GM12873 (cell line): ENCODE measurements around the gene RNF144B.

Experiments
- CTCF ChIP-seq: IDR thresholded peaks from 2 replicates; pipeline ENCODE4 v1.5.1; 2012; ENCODE audit warnings: low read depth, mild to moderate bottlenecking, moderate library complexity, low read length, control low read depth; ENCODE audit not compliant: insufficient read depth; ENCODE audit errors: missing control alignments

The RNF144B gene

GRCh38 chr6:18492972-18493371, 105.8 kb downstream of the RNF144B start:
- TF ChIP-seq CTCF: no peak

GRCh38 chr6:18493382-18493891, 106.3 kb downstream of the RNF144B start:
- no peak for TF ChIP-seq CTCF

- TF ChIP-seq CTCF: no peak
Measured at GRCh38 chr6:18493925-18494324, 106.8 kb downstream of the RNF144B start.

- TF ChIP-seq CTCF: no peak
Measured at GRCh38 chr6:18495236-18495635, 108.1 kb downstream of the RNF144B start.

GRCh38 chr6:18496462-18496861, 109.3 kb downstream of the RNF144B start:
- no peak for TF ChIP-seq CTCF

- TF ChIP-seq CTCF: no peak
Measured at GRCh38 chr6:18497006-18497405, 109.9 kb downstream of the RNF144B start.

- no peak for TF ChIP-seq CTCF
Measured at GRCh38 chr6:18498408-18498807, 111.3 kb downstream of the RNF144B start.
